Measurements from ENCODE around the gene HOXD4. TPM values are rescaled to one million over a fixed set of nuclear protein-coding genes. Genes with fewer than 3 reads are reported as not detected.

HOXD4 gene
- total and polyA plus RNA-seq, 2 of the 4 experiments (the other 2 are of a cell fraction) = not detected

DNA sequence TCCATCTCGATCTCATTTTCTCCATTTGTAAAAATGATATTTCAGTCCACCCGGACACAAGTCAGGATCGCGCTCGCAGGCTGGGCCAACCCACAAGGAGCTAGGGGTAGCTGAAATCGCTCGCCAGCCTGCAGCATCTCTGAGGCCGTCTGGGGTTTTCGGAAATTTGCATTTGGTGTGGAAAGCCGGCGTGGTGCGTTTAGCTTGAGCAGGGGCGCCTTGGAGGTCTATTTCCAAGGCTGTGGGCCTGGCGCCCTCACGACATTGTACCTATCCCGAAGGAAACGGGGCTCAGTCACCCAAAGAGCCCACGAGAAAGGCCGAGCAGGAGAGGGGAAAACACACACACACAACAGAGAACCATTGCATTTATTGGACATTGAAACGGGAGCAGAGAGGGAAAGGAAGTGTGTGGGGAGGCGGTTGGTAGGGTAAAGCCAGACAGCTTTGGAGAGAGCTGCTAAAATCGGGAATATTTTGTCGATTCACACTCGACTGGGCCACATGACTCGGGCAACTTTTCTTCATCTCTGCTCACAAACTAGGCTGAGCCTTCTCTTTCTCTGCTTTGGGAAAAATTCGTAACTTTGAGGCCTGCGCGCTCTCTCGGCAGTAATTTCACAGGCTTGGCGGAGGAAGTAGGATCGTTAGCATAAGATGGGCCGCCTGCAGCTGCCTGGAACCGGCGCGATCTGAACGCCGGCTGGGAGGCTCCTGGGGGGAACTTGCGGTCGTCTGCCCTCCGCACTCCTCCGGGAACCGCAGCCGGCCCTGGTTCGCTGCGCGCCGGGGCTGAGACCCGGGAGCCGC is 23.0 kb upstream of the HOXD4 start:
- DNase-seq (no peak), ATAC-seq (ENCODE audit: low read depth) (no peak)
- Histone ChIP-seq H2AFZ (replicated peaks; ENCODE audit: low read length, poor library complexity) (peak overlapping the region; percentile 34), H2AK5ac (ENCODE audit: low read depth, low read length) (no peak overlapping the region), H3K18ac (ENCODE audit: low read depth, low read length) (no peak overlapping the region), H3K56ac (ENCODE audit: extremely low read depth, insufficient read depth, low read length) (no peak overlapping the region), H3K9ac (ENCODE audit: low read depth, low read length) (no peak overlapping the region), H3K14ac (replicated peaks; ENCODE audit: low read depth, low read length) (no peak overlapping the region), H2BK120ac (ENCODE audit: low read depth, low read length) (no peak overlapping the region), H3K79me1 (ENCODE audit: low read depth in 1 of 2, low read length in 2 of 2) (no peaks in the 10 kb centered on the region), H3K23ac (ENCODE audit: low read depth, low read length) (no peak overlapping the region; the same call in 1 of the 2 replicates), H2BK15ac (ENCODE audit: low read depth, low read length) (no peak overlapping the region), H3K9me3 (ENCODE audit: control insufficient read depth, insufficient read depth, low read length) (no peaks in the 10 kb centered on the region; the same call in 1 of the 2 replicates), H2BK5ac (ENCODE audit: low read depth, low read length, poor library complexity, severe bottlenecking) (no peak overlapping the region), H4K20me1 (ENCODE audit: insufficient read depth, low read length) (no peaks in the 10 kb centered on the region; the same call in 1 of the 2 replicates), H3K4me2 (ENCODE audit: low read depth, low read length) (no peak overlapping the region), H3K9me1 (ENCODE audit: insufficient read depth, low read length) (no peaks in the 10 kb centered on the region), H4K91ac (ENCODE audit: insufficient read depth, low read depth, low read length) (no peak overlapping the region), H3K27me3 (ENCODE audit: control insufficient read depth, insufficient read depth, low read length) (peaks cover 87% of the 10 kb centered on the region), H2AK9ac (replicated peaks; ENCODE audit: low read depth, low read length, poor library complexity) (no peak overlapping the region), H3K4me1 (ENCODE audit: control insufficient read depth, insufficient read depth, low read length) (no peaks in the 10 kb centered on the region), H3K36me3 (ENCODE audit: control insufficient read depth, insufficient read depth, low read length) (no peaks in the 10 kb centered on the region), H3K27ac (ENCODE audit: insufficient read depth, low read length) (no peak overlapping the region), H2BK20ac (ENCODE audit: low read depth, low read length) (no peak overlapping the region), H3K4ac (ENCODE audit: low read depth, low read length) (no peak overlapping the region), H4K8ac (ENCODE audit: low read depth in 2 of 2, low read length in 2 of 2) (no peak overlapping the region), H4K5ac (ENCODE audit: low read depth, low read length) (no peak overlapping the region), H3K4me3 (ENCODE audit: insufficient read depth, low read depth, low read length) (no peak overlapping the region)
- ChIA-PET POLR2A (ENCODE audit: unreplicated experiment) (no interaction called here), CTCF (interaction anchor here (0.6 to 3.7 kb wide), 9 partner anchors 323 to 1033 kb away, joined by 3 to 22 read pairs (median 5); no protein-coding TSS in a partner anchor)
- in situ Hi-C loops (cut with MboI; ENCODE audit: low sequenced_read_pairs) = loop anchor here (5.0 to 10.0 kb wide), 4 partner anchors 326 to 1026 kb away; no protein-coding TSS in a partner anchor
- 0% methylated on average over 1 of the region's 49 CpGs; no CpG with 5 or more reads in 1 of the 2 experiments for WGBS, 2 experiments (ENCODE audit: extremely low coverage in 2 of 2, insufficient read length in 1 of 2)
- TF ChIP-seq NFE2L2 (IDR thresholded peaks at IDR 0.05; ENCODE audit: low read depth, low read length) (no peak), CEBPB (IDR thresholded peaks at IDR 0.05; ENCODE audit: low read depth, low read length) (no peak), FOS (IDR thresholded peaks at IDR 0.05; ENCODE audit: low read depth, low read length) (no peak), RAD21 (IDR thresholded peaks at IDR 0.05; ENCODE audit: low read length) (no peak)
- dilution Hi-C loops (cut with HindIII; ENCODE audit: low sequenced_read_pairs, unreplicated experiment) = no loop called here
- no TSS peak for BruUV-seq (replicated peaks)
- intact Hi-C loops (cut with micrococcal nuclease) = no loop called here
